GM18508 (cell line): ENCODE results near the gene OR56A5.

ENCODE experiments used
- ATAC-seq: cut with Tn5 transposase; IDR thresholded peaks from one replicate; pipeline ENCODE4 v1.9.1; 2021; ENCODE audit warnings: moderate number of reproducible peaks; ENCODE audit not compliant: insufficient read depth, unreplicated experiment

OR56A5 gene

DNA sequence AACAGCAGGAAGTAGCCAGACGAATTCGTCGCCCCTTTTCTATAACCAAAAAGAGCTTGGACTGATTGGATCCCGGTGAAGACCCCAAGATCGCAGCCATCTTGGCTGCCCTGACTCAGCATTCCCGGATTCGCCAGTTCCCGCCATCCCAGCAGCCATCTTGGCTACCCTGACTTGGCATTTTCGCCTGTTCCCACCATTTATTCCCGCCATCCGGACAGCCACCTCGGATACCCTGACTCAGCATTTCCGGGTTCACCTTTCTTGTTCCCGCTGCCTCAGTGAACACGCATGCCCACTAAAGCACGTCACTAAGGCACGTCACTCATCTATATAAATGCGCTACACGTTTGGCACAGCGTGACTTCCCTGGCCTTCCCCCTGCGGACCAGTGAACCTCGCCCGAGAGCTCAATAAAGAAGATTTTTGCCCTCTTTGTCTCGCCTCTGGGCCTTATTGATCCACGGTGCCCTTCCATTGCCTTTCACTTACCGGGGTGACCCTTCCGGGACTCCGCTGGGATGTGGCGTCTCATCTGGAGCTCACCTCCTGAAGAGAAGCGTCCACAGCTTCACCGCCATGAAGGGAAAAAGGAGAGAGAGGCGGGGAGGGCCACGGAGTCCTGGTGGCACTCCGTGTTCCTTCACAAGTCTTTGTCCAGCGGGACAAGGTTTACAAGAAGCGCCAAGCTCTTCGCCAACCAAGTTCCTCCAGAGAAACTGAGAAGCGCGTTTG lies 30.3 kb downstream of the OR56A5 start:
- ATAC-seq, result no peak

DNA sequence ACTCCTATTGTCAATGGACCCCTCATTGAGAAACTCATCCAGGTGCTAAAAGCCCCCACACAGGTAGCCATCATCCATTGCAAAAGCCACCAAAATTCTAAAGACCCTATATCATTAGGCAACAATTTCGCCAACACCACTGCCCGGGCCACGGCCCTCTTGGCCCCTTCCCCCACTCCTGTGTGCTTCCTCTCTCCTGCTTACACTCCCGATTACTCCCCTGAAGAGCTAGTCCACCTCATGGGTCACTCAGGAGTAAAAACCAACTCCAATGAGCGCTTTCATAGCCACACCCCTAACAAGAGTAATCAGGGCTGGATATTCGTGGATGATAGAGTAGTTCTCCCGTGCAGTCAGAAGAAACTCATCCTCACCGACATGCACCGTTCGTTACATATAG lies 35.2 kb downstream of the OR56A5 start:
- ATAC-seq, result no peak

DNA sequence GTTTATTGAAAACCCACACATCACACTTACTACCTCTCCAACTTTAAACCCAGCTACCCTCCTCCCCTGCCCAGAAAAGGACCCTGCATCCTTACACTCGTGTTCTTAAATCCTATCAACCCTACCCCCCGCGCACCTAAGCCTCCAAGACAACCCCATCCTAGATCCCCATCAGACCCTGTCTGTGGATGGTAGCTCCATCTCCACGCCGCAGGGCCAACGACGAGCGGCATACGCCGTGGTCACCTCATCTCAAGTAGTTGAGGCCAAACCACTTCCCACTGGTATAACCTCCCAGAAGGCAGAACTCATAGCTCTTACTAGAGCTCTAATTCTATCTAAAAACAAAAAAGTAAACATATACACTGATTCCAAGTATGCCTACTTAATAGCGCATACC lies 35.6 kb downstream of the OR56A5 start:
- ATAC-seq, result no peak

- no peak for ATAC-seq
Measured at GRCh38 chr11:5931061-5931460, 37.2 kb downstream of the OR56A5 start.

DNA sequence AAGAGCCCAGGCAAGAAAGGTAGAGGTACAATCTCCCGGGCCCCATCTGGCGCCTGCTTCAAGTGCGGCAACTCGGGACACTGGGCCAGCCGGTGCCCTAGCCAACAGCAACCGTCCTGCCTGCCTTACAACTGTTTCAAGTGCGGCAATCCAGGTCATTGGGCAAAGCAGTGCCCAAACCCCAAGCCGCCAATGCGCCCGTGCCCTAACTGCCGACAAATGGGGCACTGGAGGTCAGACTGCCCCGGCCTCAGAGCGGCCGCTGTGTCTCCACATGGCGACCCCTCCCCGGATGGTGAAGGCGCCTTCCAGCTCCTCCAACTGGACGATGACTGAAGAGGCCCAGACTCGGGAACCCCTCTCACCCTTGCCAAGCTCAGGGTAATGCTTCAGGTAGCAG lies 37.7 kb downstream of the OR56A5 start:
- ATAC-seq, result no peak

DNA sequence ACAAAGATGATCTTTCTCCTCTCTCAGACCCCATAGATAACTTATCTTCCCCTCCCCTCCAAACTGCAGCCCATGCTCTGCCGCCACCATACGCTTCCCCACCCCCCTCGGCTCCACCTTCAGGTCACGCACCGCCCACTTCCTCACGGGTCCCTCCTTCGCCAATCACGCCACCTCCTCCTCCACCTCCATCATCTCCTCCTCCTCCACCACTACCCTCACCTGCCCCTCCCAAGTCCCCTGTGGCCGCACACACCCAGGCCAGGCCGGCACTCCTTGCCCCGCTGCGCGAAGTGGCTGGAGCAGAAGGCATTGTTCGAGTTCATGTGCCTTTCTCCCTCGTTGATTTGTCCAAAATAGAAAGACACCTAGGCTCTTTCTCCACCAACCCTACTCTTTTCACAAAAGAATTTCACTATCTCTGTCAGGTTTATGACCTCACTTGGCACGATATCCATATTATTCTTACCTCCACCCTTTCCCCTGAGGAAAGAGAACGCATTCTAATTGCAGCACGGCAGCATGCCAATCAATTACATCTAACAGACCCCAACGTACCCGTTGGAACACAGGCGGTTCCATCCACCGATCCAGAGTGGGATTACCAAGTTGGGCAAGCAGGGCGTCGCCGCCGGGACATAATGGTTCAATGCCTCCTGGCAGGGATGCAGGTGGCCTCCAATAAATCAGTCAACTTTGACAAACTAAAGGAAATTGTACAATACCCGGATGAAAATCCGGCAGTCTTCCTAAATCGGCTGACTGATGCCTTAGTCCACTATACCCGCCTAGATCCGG lies 38.5 kb downstream of the OR56A5 start:
- no peak for ATAC-seq

DNA sequence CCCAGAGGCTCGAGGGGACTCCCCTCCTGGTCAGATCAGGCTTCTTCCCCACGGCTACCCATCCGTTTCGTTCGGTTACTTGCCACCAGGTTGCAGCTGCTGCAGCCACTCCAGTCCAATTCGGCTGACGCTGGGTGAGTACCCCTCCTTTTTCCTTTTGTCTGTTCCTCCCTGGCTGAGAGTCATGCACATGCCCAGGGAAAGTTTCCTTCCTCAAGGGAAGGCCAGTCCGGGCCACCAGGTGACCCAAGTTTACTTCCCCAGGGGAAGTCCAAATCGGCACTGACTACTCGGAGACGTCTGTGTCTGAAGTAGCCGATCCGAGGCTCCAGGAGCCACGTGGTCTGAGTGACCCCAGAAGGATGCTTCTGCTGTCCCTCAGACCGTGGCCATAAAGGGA lies 39.5 kb downstream of the OR56A5 start:
- ATAC-seq, result no peak

DNA sequence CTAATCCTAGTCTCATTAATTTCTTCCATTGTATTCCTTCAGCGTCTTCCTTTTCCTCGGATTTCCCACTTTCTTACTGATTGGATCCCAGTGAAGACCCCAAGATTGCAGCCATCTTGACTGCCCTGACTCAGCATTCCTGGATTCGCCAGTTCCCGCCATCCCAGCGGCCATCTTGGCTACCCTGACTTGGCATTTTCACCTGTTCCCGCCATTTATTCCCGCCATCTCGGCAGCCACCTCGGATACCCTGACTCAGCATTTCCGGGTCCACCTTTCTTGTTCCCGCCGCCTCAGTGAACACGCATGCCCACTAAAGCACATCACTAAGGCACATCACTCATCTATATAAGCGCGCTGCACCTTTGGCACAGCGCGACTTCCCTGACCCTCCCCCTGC lies 40.0 kb downstream of the OR56A5 start:
- no peak for ATAC-seq

GRCh38 chr11:5923794-5924193 lies 44.5 kb downstream of the OR56A5 start:
- no peak for ATAC-seq

- ATAC-seq, result no peak
Measured at GRCh38 chr11:5923427-5923776, 44.9 kb downstream of the OR56A5 start.

DNA sequence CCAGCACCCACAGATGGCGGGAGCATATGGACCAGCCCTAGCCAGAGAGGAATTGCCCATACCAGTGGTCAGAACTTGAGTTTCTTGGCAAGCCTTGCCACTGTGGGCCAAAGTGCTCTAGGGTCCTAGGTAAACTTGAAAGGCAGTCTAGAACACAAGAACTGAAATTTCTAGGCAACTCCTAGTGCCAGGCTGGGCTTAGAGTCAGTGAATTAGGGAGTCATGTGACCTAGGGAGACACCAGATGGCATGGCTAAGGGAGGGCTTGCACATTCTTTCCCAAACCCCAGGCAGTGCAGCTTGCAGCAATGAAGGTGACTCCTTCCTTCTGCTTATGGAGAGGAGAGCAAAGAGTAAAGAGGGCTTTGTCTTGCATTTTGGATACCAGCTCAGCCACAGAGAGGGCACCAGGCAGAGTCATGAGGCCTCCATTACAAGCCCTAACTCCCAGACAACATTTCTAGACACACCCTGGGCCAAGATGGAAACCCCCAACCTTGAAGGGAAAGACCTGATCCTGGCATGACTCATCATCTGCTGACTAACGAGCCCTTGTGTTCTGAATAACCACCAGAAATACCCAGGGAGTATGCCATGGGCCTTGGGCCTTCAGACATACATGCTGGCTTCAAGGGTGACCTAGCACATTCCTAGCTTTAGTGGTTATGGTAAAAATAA lies 45.4 kb downstream of the OR56A5 start:
- ATAC-seq, result no peak
